Chondrocyte (in vitro differentiated cells): ENCODE results near the gene UBE4B. TPM values are rescaled to one million over a fixed set of nuclear protein-coding genes. Genes with fewer than 3 reads are reported as not detected.

ENCODE experiments used
- DNase-seq: peaks from one replicate; pipeline ENCODE4 v3.0.0; 2021; ENCODE audit warnings: mixed read lengths, low spot score
- H3K27ac Mint-ChIP-seq: one replicate; pipeline ENCODE4 v1.8.0; 2021; ENCODE audit warnings: mild to moderate bottlenecking, moderate library complexity, mixed read lengths; ENCODE audit not compliant: unreplicated experiment
- H3K27me3 Mint-ChIP-seq: 2 replicates; pipeline ENCODE4 v1.8.0; 2021; ENCODE audit warnings: low read depth, mixed read lengths
- H3K36me3 Mint-ChIP-seq: 2 replicates; pipeline ENCODE4 v1.8.0; 2021; ENCODE audit warnings: low read depth, mixed read lengths
- H3K4me1 Mint-ChIP-seq: 2 replicates; pipeline ENCODE4 v1.8.0; 2021; ENCODE audit warnings: low read depth, mild to moderate bottlenecking, mixed read lengths
- H3K4me3 Mint-ChIP-seq: one replicate; pipeline ENCODE4 v1.8.0; 2021; ENCODE audit warnings: mild to moderate bottlenecking, moderate library complexity, mixed read lengths; ENCODE audit not compliant: unreplicated experiment
- H3K9me3 Mint-ChIP-seq: 2 replicates; pipeline ENCODE4 v1.8.0; 2021; ENCODE audit warnings: low read depth, mixed read lengths
- total RNA-seq: library from RNA; stranded (reverse); gene quantifications from 3 replicates; pipeline ENCODE4 v1.2.1, GENCODE V29; 2021
- TF ChIP-seq, protein P1 (sequence below): fragments of 200-600 bp; sonication (generic); IDR thresholded peaks from 2 replicates; pipeline ENCODE4 v1.5.0; 2021; ENCODE audit warnings: antibody characterized with exemption, mild to moderate bottlenecking, moderate library complexity

The UBE4B gene
- total RNA-seq, 1 donor from 2014 or later: 47.1 TPM

DNA sequence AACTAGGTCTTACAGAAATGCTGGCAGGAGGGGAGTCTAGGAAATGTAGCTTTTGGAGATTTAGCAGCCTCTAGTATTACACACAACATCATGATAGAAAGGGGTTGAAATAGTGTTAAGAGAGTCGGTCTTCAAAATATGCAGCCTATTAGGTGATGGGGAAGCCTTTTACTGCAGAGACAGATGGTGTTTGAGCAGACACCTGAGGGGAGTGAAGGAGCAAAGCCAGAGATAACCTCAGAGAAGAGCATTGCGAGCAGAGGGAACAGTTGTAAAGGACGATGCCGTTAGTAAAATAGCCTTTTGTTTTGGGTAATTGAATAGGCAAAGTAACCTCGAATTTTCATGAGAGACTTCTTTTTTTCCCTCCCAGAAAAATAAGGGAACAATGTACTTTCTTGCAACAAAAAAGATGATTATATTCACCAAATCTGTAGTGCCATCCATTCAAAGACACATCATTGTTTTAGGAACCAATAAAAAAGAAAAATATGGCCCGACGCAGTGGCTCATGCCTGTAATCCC is 111.3 kb downstream of the UBE4B start:
- Mint-ChIP-seq H3K27ac (no peak overlapping the region), H3K9me3 (no peaks in the 10 kb centered on the region), H3K4me1 (peaks cover 4% of the 10 kb centered on the region), H3K27me3 (no peaks in the 10 kb centered on the region), H3K4me3 (no peak overlapping the region), H3K36me3 (peaks cover 18% of the 10 kb centered on the region)
- TF ChIP-seq, protein P1, sequence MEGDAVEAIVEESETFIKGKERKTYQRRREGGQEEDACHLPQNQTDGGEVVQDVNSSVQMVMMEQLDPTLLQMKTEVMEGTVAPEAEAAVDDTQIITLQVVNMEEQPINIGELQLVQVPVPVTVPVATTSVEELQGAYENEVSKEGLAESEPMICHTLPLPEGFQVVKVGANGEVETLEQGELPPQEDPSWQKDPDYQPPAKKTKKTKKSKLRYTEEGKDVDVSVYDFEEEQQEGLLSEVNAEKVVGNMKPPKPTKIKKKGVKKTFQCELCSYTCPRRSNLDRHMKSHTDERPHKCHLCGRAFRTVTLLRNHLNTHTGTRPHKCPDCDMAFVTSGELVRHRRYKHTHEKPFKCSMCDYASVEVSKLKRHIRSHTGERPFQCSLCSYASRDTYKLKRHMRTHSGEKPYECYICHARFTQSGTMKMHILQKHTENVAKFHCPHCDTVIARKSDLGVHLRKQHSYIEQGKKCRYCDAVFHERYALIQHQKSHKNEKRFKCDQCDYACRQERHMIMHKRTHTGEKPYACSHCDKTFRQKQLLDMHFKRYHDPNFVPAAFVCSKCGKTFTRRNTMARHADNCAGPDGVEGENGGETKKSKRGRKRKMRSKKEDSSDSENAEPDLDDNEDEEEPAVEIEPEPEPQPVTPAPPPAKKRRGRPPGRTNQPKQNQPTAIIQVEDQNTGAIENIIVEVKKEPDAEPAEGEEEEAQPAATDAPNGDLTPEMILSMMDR: no peak
- no peak for DNase-seq

DNA sequence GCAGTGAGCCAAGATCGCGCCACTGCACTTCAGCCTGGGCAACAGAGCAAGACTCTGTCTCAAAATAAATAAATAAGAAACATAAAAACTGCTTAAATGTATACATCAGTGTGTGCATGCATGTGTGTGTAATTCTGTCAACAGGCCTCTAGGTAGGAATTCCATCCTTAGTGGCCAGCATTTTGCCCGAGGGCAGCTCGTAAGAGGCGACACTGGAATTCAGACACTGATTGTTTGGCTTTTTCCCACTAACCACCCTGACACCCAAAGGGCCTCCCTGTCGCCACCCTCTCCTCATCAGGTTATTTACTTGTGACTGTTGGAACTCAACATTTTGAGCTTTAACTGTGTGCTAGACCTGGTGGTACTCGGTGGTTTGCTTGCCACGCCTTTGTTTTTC is 113.6 kb downstream of the UBE4B start:
- Mint-ChIP-seq H3K4me3 (no peak overlapping the region), H3K9me3 (no peaks in the 10 kb centered on the region), H3K4me1 (peaks cover 8% of the 10 kb centered on the region), H3K36me3 (peaks cover 14% of the 10 kb centered on the region), H3K27ac (no peak overlapping the region), H3K27me3 (no peaks in the 10 kb centered on the region)
- TF ChIP-seq, protein P1: no peak
- DNase-seq: no peak

DNA sequence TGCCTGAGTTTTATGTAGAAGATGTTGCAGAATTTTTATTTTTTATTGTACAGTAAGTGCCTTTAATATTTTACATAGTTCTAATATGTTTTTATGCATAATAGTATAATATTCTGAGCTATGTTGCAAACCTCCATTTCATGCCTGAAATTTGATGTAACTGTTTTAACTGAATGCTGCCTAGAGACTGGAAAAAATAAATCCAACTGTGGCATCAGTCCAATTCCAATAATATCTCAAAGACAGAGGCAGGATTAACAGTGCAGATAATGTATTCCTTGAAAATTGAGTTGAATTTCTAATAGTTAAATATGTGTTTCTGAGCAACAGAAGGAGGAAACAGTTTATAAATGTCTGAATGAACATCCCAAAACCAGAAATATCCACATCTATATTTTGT is 116.5 kb downstream of the UBE4B start:
- Mint-ChIP-seq H3K27me3 (no peaks in the 10 kb centered on the region), H3K4me3 (no peak overlapping the region), H3K4me1 (peaks cover 8% of the 10 kb centered on the region), H3K9me3 (no peaks in the 10 kb centered on the region), H3K36me3 (peaks cover 7% of the 10 kb centered on the region), H3K27ac (peak overlapping the region; percentile 5)
- TF ChIP-seq, protein P1: no peak
- DNase-seq: no peak

DNA sequence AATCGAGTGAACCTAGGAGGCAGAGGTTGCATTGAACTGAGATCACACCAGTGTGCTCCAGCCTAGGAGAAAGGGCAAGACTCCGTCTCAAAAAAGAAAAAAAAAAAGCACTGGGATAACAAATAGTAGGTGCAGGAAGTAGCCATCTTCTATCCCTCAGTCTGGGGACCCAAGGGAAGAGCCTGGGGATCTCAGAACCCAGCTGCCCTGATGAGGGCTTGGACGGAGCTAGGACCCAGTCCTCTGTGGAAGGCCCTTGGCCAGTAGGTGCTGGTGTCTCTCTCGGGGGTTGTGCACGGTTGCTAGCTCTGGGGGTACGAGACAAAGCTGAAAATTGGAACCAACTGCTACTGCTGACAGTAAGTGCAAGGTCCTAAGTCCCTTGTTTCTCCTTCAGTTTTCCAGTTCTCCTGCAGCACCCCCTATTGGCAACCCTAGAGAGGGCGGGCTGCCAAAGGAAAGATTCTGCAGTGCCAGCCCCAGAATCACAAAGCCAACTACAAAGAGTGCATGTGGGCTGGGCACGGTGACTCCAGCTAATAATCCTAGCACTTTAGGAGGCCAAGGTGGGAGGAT is 120.0 kb downstream of the UBE4B start:
- Mint-ChIP-seq H3K27me3 (no peaks in the 10 kb centered on the region), H3K36me3 (peaks cover 3% of the 10 kb centered on the region), H3K9me3 (no peaks in the 10 kb centered on the region), H3K4me1 (peaks cover 16% of the 10 kb centered on the region), H3K27ac (no peak overlapping the region), H3K4me3 (no peak overlapping the region)
- TF ChIP-seq, protein P1: peak; percentile 81
- no peak for DNase-seq

DNA sequence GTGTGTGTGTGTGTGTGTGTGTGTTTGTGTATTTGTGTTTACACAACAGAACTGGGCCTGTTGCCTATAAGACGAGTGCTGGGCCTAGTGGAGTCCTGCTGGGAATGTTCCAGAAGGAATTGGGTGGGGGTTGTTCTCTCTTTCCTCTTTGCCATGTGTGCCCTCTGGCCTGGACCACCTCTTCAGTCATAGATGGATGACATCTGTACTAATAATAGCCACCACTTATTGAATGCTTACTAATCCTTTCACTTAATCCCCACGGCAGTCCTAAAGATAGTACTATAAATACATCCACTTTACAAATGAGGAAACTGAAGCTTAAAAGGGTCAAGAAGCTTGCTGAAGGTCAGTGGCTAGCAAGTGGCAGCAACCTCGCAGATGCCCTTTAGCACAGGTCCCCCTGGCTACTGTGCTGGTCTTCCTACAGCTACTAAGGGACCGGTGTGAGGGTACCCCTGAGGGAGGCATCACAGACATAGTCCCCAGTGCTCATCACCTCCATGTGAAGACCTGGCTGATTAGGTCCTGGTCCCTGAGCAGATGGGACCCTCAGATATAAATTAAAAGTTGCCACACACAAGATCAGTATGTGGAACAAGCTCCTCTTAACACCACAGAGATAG is 122.4 kb downstream of the UBE4B start:
- Mint-ChIP-seq H3K9me3 (no peaks in the 10 kb centered on the region), H3K4me3 (no peak overlapping the region), H3K27ac (no peak overlapping the region), H3K4me1 (peaks cover 7% of the 10 kb centered on the region), H3K27me3 (no peaks in the 10 kb centered on the region), H3K36me3 (peaks cover 7% of the 10 kb centered on the region)
- TF ChIP-seq, protein P1: no peak
- no peak for DNase-seq
